ENCODE measurements around the gene ACKR1. TPM values are rescaled to one million over a fixed set of nuclear protein-coding genes. Genes with fewer than 3 reads are reported as not detected.

The ACKR1 gene
- total RNA-seq: not detected

- DNase-seq: no peak
These were observed at the start of gene ACKR1 for GRCh38 chr1:159204161-159205141. Gene ACKR1, plus strand, starts transcription at chr1:159204875. Its CDS starts 85 bp downstream, at chr1:159204960.

GRCh38 chr1:159161001-159161718 lies 43.5 kb upstream of the ACKR1 start:
- DNase-seq: peak; percentile 37

GRCh38 chr1:159161719-159162026 lies 43.0 kb upstream of the ACKR1 start:
- no peak for DNase-seq

GRCh38 chr1:159162516-159163265 lies 42.0 kb upstream of the ACKR1 start:
- DNase-seq: no peak

- no peak for DNase-seq
These were observed 41.0 kb upstream of the ACKR1 start for GRCh38 chr1:159163614-159164228.

- DNase-seq: no peak
These were observed 36.6 kb upstream of the ACKR1 start for GRCh38 chr1:159168043-159168442.

GRCh38 chr1:159170639-159171038 lies 34.0 kb upstream of the ACKR1 start:
- DNase-seq: no peak

GRCh38 chr1:159171254-159171687 lies 33.4 kb upstream of the ACKR1 start, which contains the start of gene CADM3:
Gene CADM3, plus strand, starts transcription at chr1:159171615. Its CDS starts 151 bp downstream, at chr1:159171766.
- DNase-seq: no peak

GRCh38 chr1:159171688-159172501 lies 32.8 kb upstream of the ACKR1 start:
- no peak for DNase-seq

- no peak for DNase-seq
These were observed 31.9 kb upstream of the ACKR1 start for GRCh38 chr1:159172614-159173291.

- DNase-seq: no peak
These were observed 31.4 kb upstream of the ACKR1 start for GRCh38 chr1:159173320-159173719.

GRCh38 chr1:159175571-159175970 lies 29.1 kb upstream of the ACKR1 start:
- DNase-seq: no peak

- DNase-seq: no peak
These were observed 27.3 kb upstream of the ACKR1 start for GRCh38 chr1:159177272-159177907.

GRCh38 chr1:159179906-159180305 lies 24.8 kb upstream of the ACKR1 start:
- no peak for DNase-seq

- DNase-seq: no peak
These were observed 24.2 kb upstream of the ACKR1 start for GRCh38 chr1:159180516-159180915.

- DNase-seq: no peak
These were observed 23.2 kb upstream of the ACKR1 start for GRCh38 chr1:159181328-159182024.

- no peak for DNase-seq
These were observed 20.5 kb upstream of the ACKR1 start for GRCh38 chr1:159184201-159184600.

- DNase-seq: no peak
These were observed 19.6 kb upstream of the ACKR1 start for GRCh38 chr1:159185121-159185520.

GRCh38 chr1:159187033-159187432 lies 17.6 kb upstream of the ACKR1 start:
- no peak for DNase-seq

All from effector CD4-positive, alpha-beta T cell (primary cell).